ENCODE measurements around the gene PCDHGC4. TPM values are rescaled to one million over a fixed set of nuclear protein-coding genes. Genes with fewer than 3 reads are reported as not detected.

PCDHGC4 gene
- not detected in 2 replicates for total RNA-seq

DNA sequence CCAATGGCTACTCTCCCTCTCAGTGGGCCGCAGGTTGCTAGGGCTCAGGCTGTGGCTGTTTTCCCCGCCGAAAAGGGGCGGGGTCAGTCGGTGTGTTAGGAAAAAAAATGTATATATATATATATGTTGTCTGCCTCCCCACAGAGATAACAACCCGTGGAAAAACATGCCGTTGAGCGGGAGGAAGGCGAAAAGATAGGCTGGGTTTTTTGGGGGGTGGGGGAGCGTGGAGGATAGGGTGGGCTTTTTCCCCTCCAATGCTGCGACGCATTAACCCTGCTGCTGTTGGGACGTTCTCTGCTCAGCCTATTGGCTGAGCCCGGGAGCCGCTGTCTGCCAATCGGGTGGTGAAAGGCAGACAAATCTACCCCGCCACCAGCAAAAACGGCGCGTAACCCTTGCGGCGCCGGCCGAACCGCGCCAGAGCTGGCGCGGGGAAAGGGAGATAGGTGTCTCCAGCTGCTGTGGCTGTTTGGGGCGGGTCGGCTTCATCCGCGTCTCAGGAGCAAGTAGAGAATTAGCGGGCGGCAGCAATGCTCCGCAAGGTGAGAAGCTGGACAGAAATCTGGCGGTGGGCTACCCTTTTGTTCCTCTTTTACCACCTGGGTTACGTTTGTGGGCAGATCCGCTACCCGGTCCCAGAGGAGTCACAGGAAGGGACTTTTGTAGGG lies at the start of gene PCDHGC4:
Gene PCDHGC4, plus strand, starts transcription at position 390 of the 671 bp plus-strand sequence. Its CDS starts 144 bp downstream, at position 534.
- intact Hi-C loops (cut with micrococcal nuclease), result loop anchor here (5.0 kb wide), 1 partner anchor 72 kb away; the partner anchor contains the start of gene PCDHGA10

DNA sequence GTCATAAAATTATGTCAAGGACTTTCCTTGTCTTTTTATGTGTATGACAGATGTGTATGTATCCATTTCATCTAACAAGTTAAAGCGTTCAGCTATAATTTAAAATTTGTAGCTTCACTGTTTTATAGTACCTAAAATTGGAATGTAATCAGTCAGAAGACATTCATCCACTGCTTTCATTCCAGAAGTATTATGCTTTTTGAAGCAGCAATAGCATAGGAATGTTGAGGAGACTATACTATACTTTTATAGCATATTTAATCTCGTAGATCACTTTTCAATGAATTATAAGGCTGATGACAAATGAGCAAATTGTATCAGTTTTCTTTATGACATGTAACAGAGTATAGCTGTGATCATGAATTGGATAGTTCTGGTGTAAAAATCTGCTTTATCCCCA lies 47.6 kb upstream of the PCDHGC4 start:
- Mint-ChIP-seq H3K27ac (no peak overlapping the region), H3K36me3 (ENCODE audit: low read depth) (no peaks in the 10 kb centered on the region), H3K9me3 (peaks cover 2% of the 10 kb centered on the region), H3K4me3 (no peak overlapping the region), H3K4me1 (no peaks in the 10 kb centered on the region), H3K27me3 (peaks cover 9% of the 10 kb centered on the region)
- intact Hi-C loops (cut with micrococcal nuclease), result no loop called here
- no peak for DNase-seq

More for the DNA sequence above, at the start of gene PCDHGC4:
- Mint-ChIP-seq H3K36me3 (ENCODE audit: low read depth) (no peaks in the 10 kb centered on the region), H3K27me3 (peaks cover 60% of the 10 kb centered on the region), H3K4me3 (no peak within 1 kb of the TSS), H3K4me1 (no peaks in the 10 kb centered on the region), H3K27ac (no peak within 1 kb of the TSS), H3K9me3 (no peaks in the 10 kb centered on the region)
- DNase-seq, result no peak

DNA sequence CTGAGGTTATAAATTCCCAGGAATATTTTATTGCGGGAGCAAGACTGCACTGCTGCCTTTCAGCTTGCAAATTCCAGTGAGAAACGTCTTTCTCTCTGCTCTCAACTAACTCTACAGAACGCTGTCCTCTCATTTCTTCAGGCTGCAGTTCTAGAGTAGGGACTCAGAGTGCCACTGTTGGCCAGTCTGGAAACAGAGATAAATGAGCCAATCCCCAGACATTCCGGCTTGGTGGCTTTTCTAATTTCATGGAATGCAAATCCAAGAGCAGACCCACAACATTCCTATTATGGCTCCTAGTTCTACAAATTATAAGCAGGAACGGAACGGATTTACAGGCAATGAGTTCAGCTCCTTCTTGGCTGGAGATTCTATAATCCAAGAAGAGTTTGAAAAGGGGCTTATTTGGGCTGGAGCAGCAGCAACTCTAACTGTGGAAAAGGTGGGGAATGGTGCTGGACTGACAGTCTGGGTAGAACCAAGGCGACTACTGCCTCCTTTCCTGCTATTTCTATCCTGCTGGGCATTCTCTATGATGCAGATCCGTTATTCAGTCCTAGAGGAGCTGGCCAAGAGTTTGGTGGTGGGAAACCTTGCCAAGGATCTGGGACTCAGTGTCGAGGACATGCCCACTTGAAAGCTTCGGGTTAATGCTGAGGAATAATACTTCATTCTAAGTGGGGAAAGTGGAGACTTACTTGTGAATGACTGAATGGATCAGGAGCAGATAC lies 45.3 kb upstream of the PCDHGC4 start:
- Mint-ChIP-seq H3K4me3 (no peak overlapping the region), H3K36me3 (ENCODE audit: low read depth) (no peaks in the 10 kb centered on the region), H3K27ac (no peak overlapping the region), H3K4me1 (no peaks in the 10 kb centered on the region), H3K27me3 (peaks cover 5% of the 10 kb centered on the region), H3K9me3 (peaks cover 4% of the 10 kb centered on the region)
- no peak for DNase-seq
- intact Hi-C loops (cut with micrococcal nuclease), result no loop called here

DNA sequence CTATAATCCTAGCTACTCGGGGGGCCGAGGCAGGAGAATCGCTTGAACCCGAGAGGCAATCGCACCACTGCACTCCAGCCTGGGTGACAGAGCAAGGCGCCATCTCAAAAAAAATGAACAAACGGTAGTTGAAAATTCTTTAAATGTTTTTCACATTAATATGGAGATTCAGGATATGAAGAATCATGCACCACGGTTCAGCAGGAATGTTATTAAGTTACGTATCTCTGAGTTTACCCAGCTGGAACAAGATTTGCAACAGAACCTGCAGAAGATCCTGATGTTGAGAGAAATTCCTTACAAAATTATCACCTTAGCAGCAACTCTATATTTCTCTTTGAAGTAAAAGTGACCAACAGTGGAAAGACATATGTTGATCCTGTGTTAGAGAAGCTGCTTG lies 44.5 kb upstream of the PCDHGC4 start:
- H3K27ac Mint-ChIP-seq, result no peak overlapping the region
- peaks cover 8% of the 10 kb centered on the region for H3K27me3 Mint-ChIP-seq
- intact Hi-C loops (cut with micrococcal nuclease), result no loop called here
- no peak for DNase-seq
- H3K4me1 Mint-ChIP-seq, result no peaks in the 10 kb centered on the region
- no peak overlapping the region for H3K4me3 Mint-ChIP-seq
- H3K9me3 Mint-ChIP-seq, result peaks cover 6% of the 10 kb centered on the region
- H3K36me3 Mint-ChIP-seq (ENCODE audit: low read depth), result no peaks in the 10 kb centered on the region

DNA sequence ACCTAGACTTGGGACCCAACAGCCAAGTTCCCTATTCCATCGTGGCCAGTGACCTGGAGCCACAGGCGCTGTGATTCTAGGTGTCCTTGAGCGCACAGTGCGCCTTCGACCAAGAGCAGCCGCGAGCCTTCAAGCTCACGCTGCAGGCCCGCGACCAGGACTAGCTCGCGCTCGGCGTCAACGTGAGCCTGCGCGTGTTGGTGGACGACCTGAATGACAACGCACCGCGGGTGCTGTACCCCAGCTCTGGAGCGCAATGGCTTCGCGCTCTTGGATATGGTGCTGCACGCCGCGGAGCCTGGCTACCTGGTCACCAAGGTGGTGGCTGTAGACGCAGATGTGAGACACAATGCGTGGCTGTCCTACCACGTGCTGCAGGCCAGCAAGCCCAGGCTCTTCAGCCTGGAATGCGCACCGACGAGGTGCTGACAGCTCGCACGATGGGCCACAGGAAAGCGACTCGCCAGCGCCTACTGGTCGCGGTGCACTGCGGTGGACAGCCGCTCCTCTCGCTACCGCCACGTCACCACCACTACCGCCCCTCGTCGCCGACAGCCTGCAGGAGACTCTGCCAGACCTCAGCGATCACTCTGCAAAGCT lies 43.2 kb upstream of the PCDHGC4 start:
- Mint-ChIP-seq H3K27me3 (peaks cover 9% of the 10 kb centered on the region), H3K4me1 (no peaks in the 10 kb centered on the region), H3K4me3 (no peak overlapping the region), H3K27ac (no peak overlapping the region), H3K9me3 (peaks cover 6% of the 10 kb centered on the region), H3K36me3 (ENCODE audit: low read depth) (no peaks in the 10 kb centered on the region)
- intact Hi-C loops (cut with micrococcal nuclease), result no loop called here
- DNase-seq, result no peak

DNA sequence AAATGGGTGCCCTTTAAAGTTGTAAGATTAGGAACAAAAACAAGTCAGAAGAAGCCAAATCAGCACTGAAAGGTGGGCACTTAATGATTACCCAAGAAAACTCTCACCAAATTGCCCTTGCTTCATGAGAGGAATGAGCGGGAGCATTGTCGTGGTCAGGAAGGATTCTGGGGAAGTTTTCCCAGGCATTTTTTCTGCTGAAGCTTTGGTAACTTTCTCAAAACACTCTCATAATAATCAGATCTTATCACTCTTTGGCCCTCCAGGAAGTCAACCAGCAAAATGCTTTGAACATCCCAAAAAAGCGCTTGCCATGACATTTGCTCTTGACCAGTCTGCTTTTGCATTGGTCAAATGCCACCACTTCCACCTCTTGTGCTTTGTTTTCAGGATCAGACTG lies 19.5 kb upstream of the PCDHGC4 start:
- Mint-ChIP-seq H3K4me3 (no peak overlapping the region), H3K27me3 (peaks cover 7% of the 10 kb centered on the region), H3K27ac (no peak overlapping the region), H3K4me1 (no peaks in the 10 kb centered on the region), H3K9me3 (peaks cover 4% of the 10 kb centered on the region), H3K36me3 (ENCODE audit: low read depth) (no peaks in the 10 kb centered on the region)
- DNase-seq, result no peak
- intact Hi-C loops (cut with micrococcal nuclease), result no loop called here

DNA sequence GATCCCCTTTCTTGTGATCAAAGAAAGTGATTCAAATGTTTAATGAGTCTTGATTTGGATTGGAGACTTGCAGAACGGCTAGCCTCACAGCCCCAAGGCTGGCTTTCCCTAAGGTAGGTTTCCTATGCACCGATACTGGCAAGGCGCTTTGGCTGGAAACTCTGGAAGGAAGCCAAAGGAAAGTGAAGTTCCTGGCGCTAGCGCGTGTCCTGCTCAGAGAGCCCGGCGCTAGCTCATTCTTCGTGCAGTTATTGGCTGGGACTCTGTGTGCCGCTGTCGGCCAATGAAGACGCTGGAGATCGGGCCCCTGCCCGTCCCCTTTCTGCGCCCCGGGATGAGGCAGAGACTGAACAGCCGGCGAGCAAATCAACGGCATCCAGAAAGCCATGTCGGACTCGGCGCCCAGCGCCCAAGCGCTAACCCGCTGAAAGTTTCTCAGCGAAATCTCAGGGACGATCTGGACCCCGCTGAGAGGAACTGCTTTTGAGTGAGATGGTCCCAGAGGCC lies 9.2 kb upstream of the PCDHGC4 start, which contains the start of gene PCDHGC3:
Gene PCDHGC3, plus strand, starts transcription at position 342 of the 507 bp plus-strand sequence. Its CDS starts 151 bp downstream, at position 493.
- Mint-ChIP-seq H3K9me3 (no peaks in the 10 kb centered on the region), H3K36me3 (ENCODE audit: low read depth) (no peaks in the 10 kb centered on the region), H3K4me1 (peaks cover 18% of the 10 kb centered on the region), H3K4me3 (peak within 1 kb of the TSS; percentile 91), H3K27ac (no peak within 1 kb of the TSS), H3K27me3 (peaks cover 60% of the 10 kb centered on the region)
- DNase-seq, result peak; percentile 78
- intact Hi-C loops (cut with micrococcal nuclease), result loop anchor here (2.0 to 5.0 kb wide), 3 partner anchors 37 to 82 kb away; partner anchors contain the start of gene PCDHGA11

DNA sequence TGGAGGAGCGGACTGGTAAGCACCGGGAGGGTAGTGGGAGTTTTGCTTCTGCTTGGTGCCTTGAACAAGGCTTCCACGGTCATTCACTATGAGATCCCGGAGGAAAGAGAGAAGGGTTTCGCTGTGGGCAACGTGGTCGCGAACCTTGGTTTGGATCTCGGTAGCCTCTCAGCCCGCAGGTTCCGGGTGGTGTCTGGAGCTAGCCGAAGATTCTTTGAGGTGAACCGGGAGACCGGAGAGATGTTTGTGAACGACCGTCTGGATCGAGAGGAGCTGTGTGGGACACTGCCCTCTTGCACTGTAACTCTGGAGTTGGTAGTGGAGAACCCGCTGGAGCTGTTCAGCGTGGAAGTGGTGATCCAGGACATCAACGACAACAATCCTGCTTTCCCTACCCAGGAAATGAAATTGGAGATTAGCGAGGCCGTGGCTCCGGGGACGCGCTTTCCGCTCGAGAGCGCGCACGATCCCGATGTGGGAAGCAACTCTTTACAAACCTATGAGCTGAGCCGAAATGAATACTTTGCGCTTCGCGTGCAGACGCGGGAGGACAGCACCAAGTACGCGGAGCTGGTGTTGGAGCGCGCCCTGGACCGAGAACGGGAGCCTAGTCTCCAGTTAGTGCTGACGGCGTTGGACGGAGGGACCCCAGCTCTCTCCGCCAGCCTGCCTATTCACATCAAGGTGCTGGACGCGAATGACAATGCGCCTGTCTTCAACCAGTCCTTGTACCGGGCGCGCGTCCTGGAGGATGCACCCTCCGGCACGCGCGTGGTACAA lies 8.5 kb upstream of the PCDHGC4 start:
- peak overlapping the region; percentile 91 for H3K4me3 Mint-ChIP-seq
- H3K9me3 Mint-ChIP-seq, result no peaks in the 10 kb centered on the region
- peaks cover 62% of the 10 kb centered on the region for H3K27me3 Mint-ChIP-seq
- peak; percentile 63 for DNase-seq
- H3K36me3 Mint-ChIP-seq (ENCODE audit: low read depth), result no peaks in the 10 kb centered on the region
- no peak overlapping the region for H3K27ac Mint-ChIP-seq
- peaks cover 18% of the 10 kb centered on the region for H3K4me1 Mint-ChIP-seq
- intact Hi-C loops (cut with micrococcal nuclease), result loop anchor here (5.0 kb wide), 2 partner anchors 54 to 81 kb away; partner anchors contain the start of gene PCDHGA11

DNA sequence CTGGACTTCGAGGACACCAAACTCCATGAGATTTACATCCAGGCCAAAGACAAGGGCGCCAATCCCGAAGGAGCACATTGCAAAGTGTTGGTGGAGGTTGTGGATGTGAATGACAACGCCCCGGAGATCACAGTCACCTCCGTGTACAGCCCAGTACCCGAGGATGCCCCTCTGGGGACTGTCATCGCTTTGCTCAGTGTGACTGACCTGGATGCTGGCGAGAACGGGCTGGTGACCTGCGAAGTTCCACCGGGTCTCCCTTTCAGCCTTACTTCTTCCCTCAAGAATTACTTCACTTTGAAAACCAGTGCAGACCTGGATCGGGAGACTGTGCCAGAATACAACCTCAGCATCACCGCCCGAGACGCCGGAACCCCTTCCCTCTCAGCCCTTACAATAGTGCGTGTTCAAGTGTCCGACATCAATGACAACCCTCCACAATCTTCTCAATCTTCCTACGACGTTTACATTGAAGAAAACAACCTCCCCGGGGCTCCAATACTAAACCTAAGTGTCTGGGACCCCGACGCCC lies 7.7 kb upstream of the PCDHGC4 start:
- intact Hi-C loops (cut with micrococcal nuclease), result loop anchor here (5.0 kb wide), 2 partner anchors 55 to 80 kb away; partner anchors contain the start of gene PCDHGA11
- Mint-ChIP-seq H3K36me3 (ENCODE audit: low read depth) (no peaks in the 10 kb centered on the region), H3K27me3 (peaks cover 62% of the 10 kb centered on the region), H3K9me3 (no peaks in the 10 kb centered on the region), H3K4me1 (peaks cover 18% of the 10 kb centered on the region), H3K4me3 (peak overlapping the region; percentile 91), H3K27ac (no peak overlapping the region)
- DNase-seq, result no peak

DNA sequence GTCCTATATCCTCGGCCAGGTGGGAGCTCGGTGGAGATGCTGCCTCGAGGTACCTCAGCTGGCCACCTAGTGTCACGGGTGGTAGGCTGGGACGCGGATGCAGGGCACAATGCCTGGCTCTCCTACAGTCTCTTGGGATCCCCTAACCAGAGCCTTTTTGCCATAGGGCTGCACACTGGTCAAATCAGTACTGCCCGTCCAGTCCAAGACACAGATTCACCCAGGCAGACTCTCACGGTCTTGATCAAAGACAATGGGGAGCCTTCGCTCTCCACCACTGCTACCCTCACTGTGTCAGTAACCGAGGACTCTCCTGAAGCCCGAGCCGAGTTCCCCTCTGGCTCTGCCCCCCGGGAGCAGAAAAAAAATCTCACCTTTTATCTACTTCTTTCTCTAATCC lies 7.0 kb upstream of the PCDHGC4 start:
- Mint-ChIP-seq H3K4me3 (no peak overlapping the region), H3K27me3 (peaks cover 68% of the 10 kb centered on the region), H3K9me3 (no peaks in the 10 kb centered on the region), H3K27ac (no peak overlapping the region), H3K36me3 (ENCODE audit: low read depth) (no peaks in the 10 kb centered on the region), H3K4me1 (peaks cover 18% of the 10 kb centered on the region)
- intact Hi-C loops (cut with micrococcal nuclease), result loop anchor here (5.0 kb wide), 2 partner anchors 56 to 79 kb away; partner anchors contain the start of gene PCDHGA11
- no peak for DNase-seq

DNA sequence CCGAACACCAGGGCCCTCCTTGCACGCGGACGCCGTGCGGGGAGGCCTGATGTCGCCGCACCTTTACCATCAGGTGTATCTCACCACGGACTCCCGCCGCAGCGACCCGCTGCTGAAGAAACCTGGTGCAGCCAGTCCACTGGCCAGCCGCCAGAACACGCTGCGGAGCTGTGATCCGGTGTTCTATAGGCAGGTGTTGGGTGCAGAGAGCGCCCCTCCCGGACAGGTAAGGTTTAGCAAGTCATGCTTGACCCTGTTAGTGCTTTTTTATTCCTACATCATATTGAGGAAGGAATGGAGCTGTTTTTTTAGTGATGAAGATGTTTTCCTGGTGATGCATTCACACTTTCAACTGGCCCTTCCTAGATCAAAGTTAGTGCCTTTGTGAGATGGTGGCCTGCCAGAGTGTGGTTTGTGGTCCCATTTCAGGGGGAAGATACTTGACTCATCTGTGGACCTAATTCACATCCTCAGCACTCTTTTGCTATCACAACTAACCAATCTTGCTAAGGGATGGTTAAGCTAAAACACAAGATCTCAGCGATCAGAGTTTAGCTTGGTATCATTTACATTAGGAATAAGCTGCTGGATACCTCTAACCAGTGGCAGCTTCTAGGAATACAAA lies 6.4 kb upstream of the PCDHGC4 start:
- peaks cover 73% of the 10 kb centered on the region for H3K27me3 Mint-ChIP-seq
- no peaks in the 10 kb centered on the region for H3K9me3 Mint-ChIP-seq
- H3K27ac Mint-ChIP-seq, result no peak overlapping the region
- intact Hi-C loops (cut with micrococcal nuclease), result loop anchor here (5.0 kb wide), 2 partner anchors 56 to 79 kb away; partner anchors contain the start of gene PCDHGA11
- H3K4me3 Mint-ChIP-seq, result no peak overlapping the region
- DNase-seq, result no peak
- H3K36me3 Mint-ChIP-seq (ENCODE audit: low read depth), result no peaks in the 10 kb centered on the region
- H3K4me1 Mint-ChIP-seq, result peaks cover 18% of the 10 kb centered on the region

DNA sequence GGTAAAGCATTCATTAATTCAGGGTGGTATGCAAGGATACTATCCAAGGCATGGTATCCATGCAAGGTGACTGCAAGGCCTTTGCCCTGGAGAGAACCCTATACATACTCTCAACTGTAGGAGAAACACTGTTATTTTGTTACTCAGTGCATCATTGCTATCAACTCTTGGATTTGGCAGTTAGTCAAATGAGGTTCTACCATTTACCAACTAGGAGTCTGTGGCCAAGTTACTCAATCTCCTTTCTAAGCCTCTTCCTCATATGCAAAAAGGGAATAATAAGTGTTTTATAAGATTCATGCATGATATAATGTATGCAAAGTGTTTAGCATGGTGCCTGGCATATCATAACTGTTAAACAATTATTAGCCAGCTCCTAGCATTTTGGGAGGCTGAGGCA lies 5.1 kb upstream of the PCDHGC4 start:
- no peak overlapping the region for H3K27ac Mint-ChIP-seq
- H3K27me3 Mint-ChIP-seq, result peaks cover 77% of the 10 kb centered on the region
- H3K9me3 Mint-ChIP-seq, result no peaks in the 10 kb centered on the region
- H3K4me3 Mint-ChIP-seq, result no peak overlapping the region
- peaks cover 18% of the 10 kb centered on the region for H3K4me1 Mint-ChIP-seq
- H3K36me3 Mint-ChIP-seq (ENCODE audit: low read depth), result no peaks in the 10 kb centered on the region
- DNase-seq, result no peak
- intact Hi-C loops (cut with micrococcal nuclease), result loop anchor here (5.0 kb wide), 3 partner anchors 57 to 78 kb away; partner anchors contain the start of genes PCDHGA10 and PCDHGA11
